GM10266 (cell line): ENCODE results near the gene MARK4.

Source experiments
- DNase-seq: peaks from one replicate; pipeline ENCODE4 v3.0.0; 2012; ENCODE audit errors: extremely low spot score
- TF ChIP-seq, protein P1 (sequence below): IDR thresholded peaks from 2 replicates; pipeline ENCODE4 v1.5.1; 2012; ENCODE audit warnings: mild to moderate bottlenecking, low read depth; ENCODE audit not compliant: control insufficient read depth, insufficient read depth; ENCODE audit errors: missing control alignments

MARK4 gene

GRCh38 chr19:45297674-45298073 is 46.6 kb downstream of the MARK4 start:
- TF ChIP-seq, protein P1, sequence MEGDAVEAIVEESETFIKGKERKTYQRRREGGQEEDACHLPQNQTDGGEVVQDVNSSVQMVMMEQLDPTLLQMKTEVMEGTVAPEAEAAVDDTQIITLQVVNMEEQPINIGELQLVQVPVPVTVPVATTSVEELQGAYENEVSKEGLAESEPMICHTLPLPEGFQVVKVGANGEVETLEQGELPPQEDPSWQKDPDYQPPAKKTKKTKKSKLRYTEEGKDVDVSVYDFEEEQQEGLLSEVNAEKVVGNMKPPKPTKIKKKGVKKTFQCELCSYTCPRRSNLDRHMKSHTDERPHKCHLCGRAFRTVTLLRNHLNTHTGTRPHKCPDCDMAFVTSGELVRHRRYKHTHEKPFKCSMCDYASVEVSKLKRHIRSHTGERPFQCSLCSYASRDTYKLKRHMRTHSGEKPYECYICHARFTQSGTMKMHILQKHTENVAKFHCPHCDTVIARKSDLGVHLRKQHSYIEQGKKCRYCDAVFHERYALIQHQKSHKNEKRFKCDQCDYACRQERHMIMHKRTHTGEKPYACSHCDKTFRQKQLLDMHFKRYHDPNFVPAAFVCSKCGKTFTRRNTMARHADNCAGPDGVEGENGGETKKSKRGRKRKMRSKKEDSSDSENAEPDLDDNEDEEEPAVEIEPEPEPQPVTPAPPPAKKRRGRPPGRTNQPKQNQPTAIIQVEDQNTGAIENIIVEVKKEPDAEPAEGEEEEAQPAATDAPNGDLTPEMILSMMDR = no peak
- no peak for DNase-seq

DNA sequence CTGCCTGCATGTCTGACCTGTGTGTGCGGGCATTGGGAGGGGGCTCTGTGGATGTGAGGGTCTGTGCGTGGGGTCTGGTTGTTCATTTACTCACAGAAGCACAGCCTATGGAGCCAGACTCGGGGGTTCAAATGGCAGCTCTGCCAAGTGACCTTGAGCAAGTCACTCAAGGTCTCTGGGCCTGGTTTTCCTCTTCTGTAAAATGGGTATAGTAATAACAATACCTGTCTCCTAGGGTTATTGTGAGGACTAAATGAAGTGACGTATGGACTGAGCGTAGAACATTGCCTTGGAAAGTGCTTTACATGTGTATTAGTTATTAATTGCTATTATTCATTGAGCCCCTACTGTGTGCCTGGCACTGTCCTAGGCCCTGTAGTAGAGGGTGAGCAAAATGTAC is 47.2 kb downstream of the MARK4 start:
- TF ChIP-seq, protein P1 = no peak
- DNase-seq = no peak

- DNase-seq = no peak
- TF ChIP-seq, protein P1 = no peak
Measured at GRCh38 chr19:45299719-45300118, 48.6 kb downstream of the MARK4 start.

- TF ChIP-seq, protein P1 = no peak
- no peak for DNase-seq
Measured at GRCh38 chr19:45302416-45302815, 51.3 kb downstream of the MARK4 start.

DNA sequence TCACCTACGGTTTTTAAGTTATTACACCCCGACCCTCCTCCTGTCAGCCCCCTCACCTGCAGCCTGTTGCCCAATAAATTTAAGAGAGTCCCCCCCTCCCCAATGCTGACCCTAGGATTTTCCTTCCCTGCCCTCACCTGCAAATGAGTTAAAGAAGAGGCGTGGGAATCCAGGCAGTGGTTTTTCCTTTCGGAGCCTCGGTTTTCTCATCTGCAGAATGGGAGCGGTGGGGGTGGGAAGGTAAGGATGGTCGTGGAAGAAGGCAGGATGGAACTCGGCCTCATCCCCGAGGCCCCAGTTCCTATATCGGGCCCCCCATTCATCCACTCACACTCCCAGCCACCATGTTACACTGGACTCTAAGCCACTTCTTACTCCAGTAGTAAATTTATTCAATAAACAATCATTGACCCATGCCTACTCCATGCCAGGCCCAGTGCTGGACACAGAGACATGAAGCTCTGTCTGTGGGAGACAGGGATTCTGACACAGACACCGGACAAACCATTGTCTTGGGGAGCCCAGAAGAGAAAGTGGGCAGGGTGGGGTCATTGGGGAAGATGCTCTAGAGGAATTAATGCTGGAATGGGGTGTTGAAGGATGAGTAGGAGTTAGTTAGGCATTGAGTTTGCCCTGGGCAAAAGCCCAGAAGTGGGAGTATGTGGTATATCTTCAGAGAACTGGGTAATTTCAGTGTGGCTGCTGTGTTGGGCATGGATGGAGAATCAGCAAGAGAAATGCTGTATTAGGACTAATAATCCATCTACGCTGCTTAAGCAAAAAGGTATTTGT is 52.4 kb downstream of the MARK4 start:
- DNase-seq = no peak
- TF ChIP-seq, protein P1 = no peak

DNA sequence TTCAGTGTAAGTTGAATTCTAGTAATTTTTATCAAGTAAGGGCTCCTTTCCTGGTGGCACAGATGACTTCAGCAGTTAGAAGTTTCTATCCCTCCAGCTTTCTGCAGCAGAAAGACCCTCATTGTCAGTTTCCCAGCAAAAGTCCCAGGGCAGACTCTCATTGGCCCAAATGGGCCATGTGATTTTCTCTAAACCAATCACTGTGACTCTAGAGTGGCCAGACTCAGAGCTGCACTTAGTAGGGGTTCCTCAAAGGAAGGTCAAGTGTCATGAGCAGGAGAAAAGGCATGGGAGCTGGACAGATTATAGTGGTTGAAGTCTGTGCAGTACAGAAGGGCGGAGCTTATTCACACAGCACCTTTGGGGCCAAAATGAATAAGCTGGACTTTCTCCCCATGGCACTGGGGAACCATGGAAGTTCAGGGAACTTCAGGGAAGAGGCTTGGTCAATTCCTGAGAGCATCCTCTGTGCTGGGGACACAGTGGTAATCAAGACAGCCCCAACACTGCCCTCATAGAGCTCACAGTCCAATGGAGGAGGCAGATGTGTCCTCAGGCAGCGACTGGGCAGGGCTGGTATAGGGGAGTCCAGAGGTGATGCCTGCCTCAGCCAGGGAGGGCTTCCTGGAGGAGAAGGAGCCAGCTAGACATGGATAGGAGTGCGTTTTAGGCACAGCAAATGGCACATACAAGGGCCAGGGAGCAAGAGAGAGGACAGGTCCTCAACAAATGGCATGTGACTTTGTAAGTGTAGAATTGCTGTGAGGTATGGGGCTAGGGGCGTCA is 53.3 kb downstream of the MARK4 start:
- no peak for DNase-seq
- TF ChIP-seq, protein P1 = no peak

- DNase-seq = no peak
- TF ChIP-seq, protein P1 = no peak
Measured at GRCh38 chr19:45305007-45305406, 53.9 kb downstream of the MARK4 start.
